ENCODE data around the gene CHRNB1.

Gene CHRNB1

DNA sequence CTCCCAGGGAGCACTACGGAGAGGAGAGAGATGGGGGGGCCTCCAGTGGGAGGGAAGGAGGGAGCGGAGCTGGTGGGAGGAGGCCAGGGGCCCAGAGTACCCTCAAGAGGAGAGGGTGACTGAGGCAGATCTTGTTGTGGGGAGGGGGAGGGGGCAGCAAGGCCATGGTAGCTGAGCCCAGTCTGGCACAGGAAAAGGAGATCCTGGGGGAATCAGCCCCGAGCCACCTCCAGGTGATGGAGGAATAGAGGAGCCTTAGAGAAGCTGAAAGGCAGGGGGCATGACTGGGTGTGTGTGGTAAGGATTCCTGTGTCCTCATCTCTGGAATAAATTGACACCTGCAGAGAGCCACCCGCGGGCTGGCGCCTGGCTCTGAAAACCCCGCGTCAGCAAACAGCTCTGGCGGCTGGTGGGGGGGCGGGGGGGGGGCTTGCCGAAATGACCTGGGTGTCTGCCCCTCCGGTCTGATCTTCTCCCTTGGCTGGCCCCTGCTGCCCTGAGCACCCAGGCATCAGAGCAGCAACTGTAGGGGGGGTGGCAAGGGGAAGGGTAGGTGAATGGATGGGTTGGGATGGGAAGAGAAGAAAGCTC, 38.5 kb upstream of the CHRNB1 start:
- H3K9ac ChIP-seq: no peak overlapping the region
- no peak overlapping the region for H2AFZ ChIP-seq
- H3K27ac ChIP-seq: peak overlapping the region; percentile 72
- TF ChIP-seq, protein P1, sequence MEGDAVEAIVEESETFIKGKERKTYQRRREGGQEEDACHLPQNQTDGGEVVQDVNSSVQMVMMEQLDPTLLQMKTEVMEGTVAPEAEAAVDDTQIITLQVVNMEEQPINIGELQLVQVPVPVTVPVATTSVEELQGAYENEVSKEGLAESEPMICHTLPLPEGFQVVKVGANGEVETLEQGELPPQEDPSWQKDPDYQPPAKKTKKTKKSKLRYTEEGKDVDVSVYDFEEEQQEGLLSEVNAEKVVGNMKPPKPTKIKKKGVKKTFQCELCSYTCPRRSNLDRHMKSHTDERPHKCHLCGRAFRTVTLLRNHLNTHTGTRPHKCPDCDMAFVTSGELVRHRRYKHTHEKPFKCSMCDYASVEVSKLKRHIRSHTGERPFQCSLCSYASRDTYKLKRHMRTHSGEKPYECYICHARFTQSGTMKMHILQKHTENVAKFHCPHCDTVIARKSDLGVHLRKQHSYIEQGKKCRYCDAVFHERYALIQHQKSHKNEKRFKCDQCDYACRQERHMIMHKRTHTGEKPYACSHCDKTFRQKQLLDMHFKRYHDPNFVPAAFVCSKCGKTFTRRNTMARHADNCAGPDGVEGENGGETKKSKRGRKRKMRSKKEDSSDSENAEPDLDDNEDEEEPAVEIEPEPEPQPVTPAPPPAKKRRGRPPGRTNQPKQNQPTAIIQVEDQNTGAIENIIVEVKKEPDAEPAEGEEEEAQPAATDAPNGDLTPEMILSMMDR (IDR thresholded peaks at IDR 0.05): no peak
- no peaks in the 10 kb centered on the region for H3K36me3 ChIP-seq (ENCODE audit: control insufficient read depth, insufficient read depth, low read length)
- H3K9me3 ChIP-seq (ENCODE audit: control insufficient read depth, low read length): no peaks in the 10 kb centered on the region
- H3K4me2 ChIP-seq (ENCODE audit: low read length): peak overlapping the region; percentile 87
- H3K4me1 ChIP-seq: peaks cover 11% of the 10 kb centered on the region
- H3K4me3 ChIP-seq (ENCODE audit: low read depth, low read length): peak overlapping the region; percentile 65
- no peaks in the 10 kb centered on the region for H3K79me2 ChIP-seq
- H3K27me3 ChIP-seq (ENCODE audit: control insufficient read depth, insufficient read depth, low read length): no peaks in the 10 kb centered on the region

GRCh38 chr17:7407082-7407481, 37.8 kb upstream of the CHRNB1 start:
- H3K9ac ChIP-seq: no peak overlapping the region

DNA sequence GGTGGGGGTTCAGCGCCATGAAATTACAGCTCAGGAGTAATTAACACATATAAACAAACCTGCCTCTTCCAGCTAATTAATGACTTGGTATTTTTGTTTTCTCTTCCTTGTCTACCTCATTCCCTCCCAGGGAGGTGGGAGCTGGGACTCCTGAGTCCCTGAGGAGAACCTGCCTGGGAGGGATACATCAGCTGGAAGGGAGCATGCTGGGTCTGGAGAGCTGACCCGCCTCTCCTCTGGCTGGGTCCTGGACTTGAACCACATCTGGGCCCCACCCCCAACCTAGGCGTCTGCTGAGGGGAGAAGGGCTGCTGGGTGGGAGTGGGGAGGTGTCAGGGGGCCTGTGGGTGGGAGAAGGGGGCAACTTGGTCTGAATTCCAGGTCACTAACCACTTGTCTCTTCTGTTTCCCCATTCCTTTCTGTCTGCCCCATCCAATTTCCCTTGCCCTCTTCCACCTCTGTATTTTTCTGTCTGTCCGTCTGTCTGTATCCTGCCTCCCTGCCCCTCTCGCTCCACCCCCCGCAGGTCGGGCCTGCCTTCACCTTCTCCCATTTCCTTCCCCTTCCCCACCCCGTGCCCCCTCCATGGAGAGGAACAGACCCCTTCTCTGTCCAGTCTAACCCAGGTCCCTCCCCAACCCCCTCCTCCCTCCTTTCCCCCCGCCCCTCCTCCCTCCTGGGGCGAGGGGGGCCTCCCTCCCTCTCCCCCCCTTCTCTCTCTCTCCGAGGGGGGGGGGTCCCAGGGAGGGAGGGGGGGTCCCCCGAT, 37.2 kb upstream of the CHRNB1 start, which contains the start of gene NLGN2:
NLGN2 (plus strand) TSS at position 361 of the 767 bp plus-strand sequence. CDS start 411 bp downstream, outside the sequence.
- Histone ChIP-seq H3K36me3 (ENCODE audit: control insufficient read depth, insufficient read depth, low read length) (no peaks in the 10 kb centered on the region), H3K27ac (no peak within 1 kb of the TSS)

More at GRCh38 chr17:7407082-7407481, 37.8 kb upstream of the CHRNB1 start:
- TF ChIP-seq, protein P1 (IDR thresholded peaks at IDR 0.05): no peak
- Histone ChIP-seq H3K27me3 (ENCODE audit: control insufficient read depth, insufficient read depth, low read length) (no peaks in the 10 kb centered on the region), H3K27ac (no peak overlapping the region), H3K4me2 (ENCODE audit: low read length) (no peak overlapping the region), H3K4me3 (ENCODE audit: low read depth, low read length) (no peak overlapping the region), H3K36me3 (ENCODE audit: control insufficient read depth, insufficient read depth, low read length) (no peaks in the 10 kb centered on the region), H3K79me2 (no peaks in the 10 kb centered on the region), H3K9me3 (ENCODE audit: control insufficient read depth, low read length) (no peaks in the 10 kb centered on the region), H3K4me1 (peaks cover 11% of the 10 kb centered on the region), H2AFZ (no peak overlapping the region)

DNA sequence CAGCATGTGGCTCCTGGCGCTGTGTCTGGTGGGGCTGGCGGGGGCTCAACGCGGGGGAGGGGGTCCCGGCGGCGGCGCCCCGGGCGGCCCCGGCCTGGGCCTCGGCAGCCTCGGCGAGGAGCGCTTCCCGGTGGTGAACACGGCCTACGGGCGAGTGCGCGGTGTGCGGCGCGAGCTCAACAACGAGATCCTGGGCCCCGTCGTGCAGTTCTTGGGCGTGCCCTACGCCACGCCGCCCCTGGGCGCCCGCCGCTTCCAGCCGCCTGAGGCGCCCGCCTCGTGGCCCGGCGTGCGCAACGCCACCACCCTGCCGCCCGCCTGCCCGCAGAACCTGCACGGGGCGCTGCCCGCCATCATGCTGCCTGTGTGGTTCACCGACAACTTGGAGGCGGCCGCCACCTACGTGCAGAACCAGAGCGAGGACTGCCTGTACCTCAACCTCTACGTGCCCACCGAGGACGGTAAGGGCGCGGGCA, 36.6 kb upstream of the CHRNB1 start:
- H3K27ac ChIP-seq: no peak overlapping the region
- no peak overlapping the region for H3K4me3 ChIP-seq (ENCODE audit: low read depth, low read length)
- no peaks in the 10 kb centered on the region for H3K36me3 ChIP-seq (ENCODE audit: control insufficient read depth, insufficient read depth, low read length)
- H3K9ac ChIP-seq: no peak overlapping the region
- no peaks in the 10 kb centered on the region for H3K27me3 ChIP-seq (ENCODE audit: control insufficient read depth, insufficient read depth, low read length)
- H2AFZ ChIP-seq: no peak overlapping the region
- no peaks in the 10 kb centered on the region for H3K9me3 ChIP-seq (ENCODE audit: control insufficient read depth, low read length)
- peaks cover 7% of the 10 kb centered on the region for H3K4me1 ChIP-seq
- no peaks in the 10 kb centered on the region for H3K79me2 ChIP-seq
- no peak overlapping the region for H3K4me2 ChIP-seq (ENCODE audit: low read length)
- TF ChIP-seq, protein P1 (IDR thresholded peaks at IDR 0.05): no peak

More for the DNA sequence above, 37.2 kb upstream of the CHRNB1 start, which contains the start of gene NLGN2:
- TF ChIP-seq, protein P1 (IDR thresholded peaks at IDR 0.05): no peak
- H3K4me1 ChIP-seq: peaks cover 11% of the 10 kb centered on the region
- H2AFZ ChIP-seq: no peak within 1 kb of the TSS
- H3K79me2 ChIP-seq: no peaks in the 10 kb centered on the region
- no peaks in the 10 kb centered on the region for H3K27me3 ChIP-seq (ENCODE audit: control insufficient read depth, insufficient read depth, low read length)
- no peaks in the 10 kb centered on the region for H3K9me3 ChIP-seq (ENCODE audit: control insufficient read depth, low read length)
- no peak within 1 kb of the TSS for H3K9ac ChIP-seq
- no peak within 1 kb of the TSS for H3K4me2 ChIP-seq (ENCODE audit: low read length)
- H3K4me3 ChIP-seq (ENCODE audit: low read depth, low read length): no peak within 1 kb of the TSS

Measured in parathyroid adenoma (tissue), 2 donors.